ENCODE data around the gene EPS8. TPM values are rescaled to one million over a fixed set of nuclear protein-coding genes. Genes with fewer than 3 reads are reported as not detected.

The EPS8 gene
- total RNA-seq, 4 donors from 2014 or later: 26.1 to 43.2 (median 32.3) TPM

GRCh38 chr12:15601210-15601800 lies 187.9 kb downstream of the EPS8 start:
- no peak overlapping the region for H3K4me3 ChIP-seq (ENCODE audit: low read depth, poor library complexity, severe bottlenecking)
- no peak for DNase-seq (ENCODE audit: low spot score in 2 of 2)
- 97 to 100% methylated on average over 1 of the region's 1 CpG for WGBS, 2 donors
- TF ChIP-seq CTCF (IDR thresholded peaks at IDR 0.05) (no peak), POLR2A (IDR thresholded peaks at IDR 0.05) (no peak)
- intact Hi-C loops (cut with DNase I; ENCODE audit: low total_unique reads): no loop called here

GRCh38 chr12:15600223-15600935 lies 188.8 kb downstream of the EPS8 start:
- no peak overlapping the region for H3K4me3 ChIP-seq (ENCODE audit: low read depth, poor library complexity, severe bottlenecking)
- TF ChIP-seq CTCF (IDR thresholded peaks at IDR 0.05) (no peak), POLR2A (IDR thresholded peaks at IDR 0.05) (no peak)
- intact Hi-C loops (cut with DNase I; ENCODE audit: low total_unique reads): no loop called here
- WGBS, 2 donors: 84 to 87% methylated on average over 7 of the region's 7 CpGs
- DNase-seq (ENCODE audit: low spot score in 2 of 2): no peak

- intact Hi-C loops (cut with DNase I; ENCODE audit: low total_unique reads): no loop called here
- no peak for DNase-seq (ENCODE audit: low spot score in 2 of 2)
- no peak for TF ChIP-seq POLR2A (IDR thresholded peaks at IDR 0.05)
- no peak for TF ChIP-seq CTCF (IDR thresholded peaks at IDR 0.05)
- H3K4me3 ChIP-seq (ENCODE audit: low read depth, poor library complexity, severe bottlenecking): no peak overlapping the region
- 43 to 52% methylated on average over 4 of the region's 4 CpGs for WGBS, 2 donors
Measured at GRCh38 chr12:15599266-15600037, 189.7 kb downstream of the EPS8 start.

- intact Hi-C loops (cut with DNase I; ENCODE audit: low total_unique reads): no loop called here
- TF ChIP-seq POLR2A (IDR thresholded peaks at IDR 0.05) (no peak), CTCF (IDR thresholded peaks at IDR 0.05) (no peak)
- no peak overlapping the region for H3K4me3 ChIP-seq (ENCODE audit: low read depth, poor library complexity, severe bottlenecking)
- WGBS, 2 donors: 69% methylated on average over 5 of the region's 5 CpGs
- DNase-seq (ENCODE audit: low spot score in 2 of 2): no peak
Measured at GRCh38 chr12:15597125-15597830, 191.9 kb downstream of the EPS8 start.

- intact Hi-C loops (cut with DNase I; ENCODE audit: low total_unique reads): no loop called here
- no peak for DNase-seq (ENCODE audit: low spot score in 2 of 2)
- H3K4me3 ChIP-seq (ENCODE audit: low read depth, poor library complexity, severe bottlenecking): no peak overlapping the region
- TF ChIP-seq CTCF (IDR thresholded peaks at IDR 0.05) (no peak), POLR2A (IDR thresholded peaks at IDR 0.05) (no peak)
- WGBS, 2 donors: 72 to 73% methylated on average over 5 of the region's 5 CpGs
Measured at GRCh38 chr12:15596174-15596573, 193.0 kb downstream of the EPS8 start.

All from lower leg skin (tissue), 4 donors.